Suprapubic skin (tissue), 4 donors: ENCODE results near the gene DAD1. TPM values are rescaled to one million over a fixed set of nuclear protein-coding genes. Genes with fewer than 3 reads are reported as not detected.

Source experiments
- DNase-seq, 2 donors: peaks; one replicate each; pipeline ENCODE4 v3.0.0-alpha.2; 2019; ENCODE audit warnings: low spot score in 2 of 2
- H3K27ac ChIP-seq: fragments of 200-600 bp; sonication (generic); one replicate; pipeline ENCODE4 v1.5.1; 2019
- H3K27me3 ChIP-seq: fragments of 200-600 bp; sonication (generic); one replicate; pipeline ENCODE4 v1.5.1; 2019
- H3K36me3 ChIP-seq: fragments of 200-600 bp; sonication (generic); one replicate; pipeline ENCODE4 v1.5.1; 2019
- H3K4me1 ChIP-seq: fragments of 200-600 bp; sonication (generic); one replicate; pipeline ENCODE4 v1.5.1; 2019
- H3K4me3 ChIP-seq: fragments of 200-600 bp; sonication (generic); one replicate; pipeline ENCODE4 v1.5.1; 2019; ENCODE audit warnings: mild to moderate bottlenecking
- H3K9me3 ChIP-seq: fragments of 200-600 bp; sonication (generic); one replicate; pipeline ENCODE4 v1.5.1; 2019
- CTCF ChIP-seq, 2 donors: fragments of 200-600 bp in 1 of 2; fragments of 450-650 bp in 1 of 2; sonication (generic) in 1 of 2; IDR thresholded peaks; one replicate each; pipeline ENCODE4 v1.5.1; 2016 to 2019; ENCODE audit warnings: antibody characterized with exemption in 2 of 2, mild to moderate bottlenecking in 1 of 2, moderate library complexity in 1 of 2
- EP300 ChIP-seq: sonication (generic); formaldehyde crosslinking; IDR thresholded peaks from one replicate; pipeline ENCODE4 v1.6.1; 2017; ENCODE audit warnings: antibody characterized with exemption
- POLR2A ChIP-seq, 2 donors: fragments of 450-650 bp; IDR thresholded peaks; one replicate each; pipeline ENCODE4 v1.6.1; 2017; ENCODE audit warnings: antibody characterized with exemption in 2 of 2, mild to moderate bottlenecking in 2 of 2, moderate library complexity in 2 of 2
- POLR2AphosphoS5 ChIP-seq, 3 donors: sonication (generic); formaldehyde crosslinking; IDR thresholded peaks; one replicate each; pipeline ENCODE4 v1.6.1; 2017; ENCODE audit warnings: antibody characterized with exemption in 3 of 3
- WGBS: methylation state at CpG from one replicate; pipeline ENCODE4 v1.1.5; 2018; 5-methylcytosine and 5-hydroxymethylcytosine counted together
- total RNA-seq, 4 donors: library from RNA; depleted of rRNA; stranded (reverse); fragments of >200 nt; gene quantifications; one replicate each; pipeline ENCODE4 v1.1.0, GENCODE V29; 2016

Gene DAD1
- total RNA-seq, 4 donors from 2014 or later = 110 to 212 (median 187) TPM

- 87% methylated on average over 5 of the region's 5 CpGs for WGBS
- H3K36me3 ChIP-seq = no peaks in the 10 kb centered on the region
- TF ChIP-seq EP300 = no peak
- TF ChIP-seq POLR2A (IDR thresholded peaks at IDR 0.05) = no peak
- no peak for TF ChIP-seq POLR2AphosphoS5 (IDR thresholded peaks at IDR 0.05)
- no peak for TF ChIP-seq CTCF (IDR thresholded peaks at IDR 0.05)
- H3K9me3 ChIP-seq = no peaks in the 10 kb centered on the region
- no peak overlapping the region for H3K4me3 ChIP-seq
- H3K27ac ChIP-seq = no peak overlapping the region
- no peaks in the 10 kb centered on the region for H3K27me3 ChIP-seq
- peaks cover 39% of the 10 kb centered on the region for H3K4me1 ChIP-seq
- DNase-seq = no peak
Measured at GRCh38 chr14:22587247-22587646, 1.8 kb downstream of the DAD1 start.

- no peaks in the 10 kb centered on the region for H3K27me3 ChIP-seq
- no peak overlapping the region for H3K4me3 ChIP-seq
- no peak overlapping the region for H3K27ac ChIP-seq
- no peak for DNase-seq
- TF ChIP-seq POLR2A (IDR thresholded peaks at IDR 0.05) (no peak), EP300 (no peak), CTCF (IDR thresholded peaks at IDR 0.05) (no peak)
- 53% methylated on average over 1 of the region's 1 CpG for WGBS
- peaks cover 34% of the 10 kb centered on the region for H3K4me1 ChIP-seq
- H3K9me3 ChIP-seq = no peaks in the 10 kb centered on the region
- H3K36me3 ChIP-seq = no peaks in the 10 kb centered on the region
Measured at GRCh38 chr14:22583994-22584393, 5.0 kb downstream of the DAD1 start.

- WGBS = 60% methylated on average over 2 of the region's 2 CpGs
- no peak for DNase-seq
Measured at GRCh38 chr14:22580625-22581024, 8.4 kb downstream of the DAD1 start.

GRCh38 chr14:22579881-22580280 is 9.1 kb downstream of the DAD1 start:
- 85% methylated on average over 3 of the region's 3 CpGs for WGBS
- no peaks in the 10 kb centered on the region for H3K27me3 ChIP-seq
- H3K27ac ChIP-seq = no peak overlapping the region
- no peak overlapping the region for H3K4me3 ChIP-seq
- no peak for TF ChIP-seq EP300
- TF ChIP-seq POLR2A (IDR thresholded peaks at IDR 0.05) = no peak
- no peak for TF ChIP-seq POLR2AphosphoS5 (IDR thresholded peaks at IDR 0.05)
- TF ChIP-seq CTCF (IDR thresholded peaks at IDR 0.05) = no peak
- peaks cover 4% of the 10 kb centered on the region for H3K4me1 ChIP-seq
- peaks cover 1% of the 10 kb centered on the region for H3K36me3 ChIP-seq
- H3K9me3 ChIP-seq = no peaks in the 10 kb centered on the region
- DNase-seq = no peak

More at GRCh38 chr14:22580625-22581024, 8.4 kb downstream of the DAD1 start:
- Histone ChIP-seq H3K27me3 (no peaks in the 10 kb centered on the region), H3K4me3 (no peak overlapping the region), H3K4me1 (peaks cover 4% of the 10 kb centered on the region), H3K27ac (no peak overlapping the region), H3K36me3 (no peaks in the 10 kb centered on the region), H3K9me3 (no peaks in the 10 kb centered on the region)
- TF ChIP-seq POLR2AphosphoS5 (IDR thresholded peaks at IDR 0.05) (no peak), POLR2A (IDR thresholded peaks at IDR 0.05) (no peak), EP300 (no peak)

GRCh38 chr14:22579236-22579635 is 9.8 kb downstream of the DAD1 start:
- no peak overlapping the region for H3K4me3 ChIP-seq
- WGBS = 64% methylated on average over 2 of the region's 2 CpGs

More at GRCh38 chr14:22579236-22579635, 9.8 kb downstream of the DAD1 start:
- Histone ChIP-seq H3K27ac (no peak overlapping the region), H3K27me3 (no peaks in the 10 kb centered on the region), H3K36me3 (peaks cover 8% of the 10 kb centered on the region), H3K9me3 (no peaks in the 10 kb centered on the region), H3K4me1 (peaks cover 4% of the 10 kb centered on the region)
- DNase-seq = no peak
- no peak for TF ChIP-seq EP300
- TF ChIP-seq POLR2AphosphoS5 (IDR thresholded peaks at IDR 0.05) = no peak
- TF ChIP-seq CTCF (IDR thresholded peaks at IDR 0.05) = no peak
- no peak for TF ChIP-seq POLR2A (IDR thresholded peaks at IDR 0.05)
